ENCODE measurements around the gene BICD2.
"Not testable (repeated sequence)": the region's sequence is repeated elsewhere in the genome, so short reads cannot be mapped to it uniquely, and the experiment has no call there.

- not testable (repeated sequence) for TF ChIP-seq CTCF (IDR thresholded peaks at IDR 0.05; ENCODE audit: insufficient read depth, low read length, poor library complexity, severe bottlenecking); EZH2phosphoT487 (conservative IDR thresholded peaks at IDR 0.05; ENCODE audit: low read length)
Observed at GRCh38 chr9:92796337-92796804, 31.7 kb upstream of the BICD2 start.
